B cell (primary cell): ENCODE results near the gene GIMAP1. TPM values are rescaled to one million over a fixed set of nuclear protein-coding genes. Genes with fewer than 3 reads are reported as not detected.

ENCODE experiments used
- ATAC-seq: fragments of 200-7000 bp; cut with Tn5 transposase; one replicate; pipeline ENCODE4 v1.10.0; 2021; ENCODE audit warnings: low read depth, mild to moderate bottlenecking, moderate number of reproducible peaks, moderate library complexity
- CTCF ChIA-PET: fragments of 350-600 bp; sonication (Branson Sonifier 250); formaldehyde crosslinking; loops from one replicate; lab custom pipeline; 2021; ENCODE audit warnings: antibody characterized with exemption, inconsistent platforms; lab: Charles Lee
- POLR2A ChIA-PET: fragments of 350-600 bp; sonication (Branson Sonifier 250); formaldehyde crosslinking; loops from one replicate; lab custom pipeline; 2021; ENCODE audit warnings: antibody characterized with exemption; lab: Charles Lee
- DNase-seq: peaks from one replicate; pipeline ENCODE4 v3.0.0; 2013
- H2AFZ ChIP-seq: 2 replicates; pipeline ENCODE4 v1.6.1; 2012; ENCODE audit warnings: mild to moderate bottlenecking, low read depth, low read length; ENCODE audit not compliant: insufficient read depth, poor library complexity, severe bottlenecking
- H3K27ac ChIP-seq, 2 donors: 1 replicate in 1 of 2; 2 replicates in 1 of 2; pipeline ENCODE4 v1.5.1; 2012 to 2013; ENCODE audit warnings: low read length in 2 of 2, mild to moderate bottlenecking in 2 of 2, moderate library complexity in 1 of 2
- H3K27me3 ChIP-seq, 4 experiments: fragments of 200-600 bp in 1 of 4; sonication (generic) in 1 of 4; replicated peaks in 1 of 4; 1 replicate in 2 of 4; 2 replicates in 2 of 4; pipeline versions ENCODE4 v1.6.1 to v1.7.0; 2013 to 2016; ENCODE audit warnings: low read length in 3 of 4, mild to moderate bottlenecking in 2 of 4, mixed read lengths in 1 of 4, moderate library complexity in 1 of 4; ENCODE audit not compliant: insufficient read depth in 4 of 4, control insufficient read depth in 3 of 4; ENCODE audit errors: control extremely low read depth in 1 of 4
- H3K36me3 ChIP-seq, 2 experiments: replicated peaks in 1 of 2; 1 replicate in 1 of 2; 2 replicates in 1 of 2; pipeline versions ENCODE4 v1.6.1 to v1.7.1; 2013; ENCODE audit warnings: low read length in 1 of 2; ENCODE audit not compliant: insufficient read depth in 2 of 2, control insufficient read depth in 1 of 2; ENCODE audit errors: control extremely low read depth in 1 of 2, extremely low read depth in 1 of 2
- H3K4me1 ChIP-seq, 2 donors: fragments of 200-600 bp in 1 of 2; sonication (generic) in 1 of 2; 1 replicate in 1 of 2; 2 replicates in 1 of 2; pipeline versions ENCODE4 v1.5.1 to v1.6.1; 2013 to 2017; ENCODE audit warnings: low read length in 2 of 2; ENCODE audit not compliant: control insufficient read depth in 2 of 2, insufficient read depth in 2 of 2
- H3K4me2 ChIP-seq: replicated peaks from 2 replicates; pipeline ENCODE3; 2012; ENCODE audit warnings: mild to moderate bottlenecking, low read depth, low read length; ENCODE audit not compliant: poor library complexity, severe bottlenecking
- H3K4me3 ChIP-seq, 5 experiments: fragments of 200-600 bp in 1 of 5; sonication (generic) in 1 of 5; 1 replicate in 3 of 5; 2 replicates in 2 of 5; pipeline versions ENCODE4 v1.5.1 to v1.7.0; 2011 to 2016; ENCODE audit warnings: low read length in 4 of 5, mild to moderate bottlenecking in 4 of 5, low read depth in 2 of 5, control low read depth in 1 of 5, moderate library complexity in 1 of 5; ENCODE audit not compliant: insufficient read depth in 1 of 5; ENCODE audit errors: control extremely low read depth in 1 of 5, extremely low read depth in 1 of 5
- H3K79me2 ChIP-seq: fragments of 200-600 bp; sonication (generic); one replicate; pipeline ENCODE4 v1.6.0; 2016; ENCODE audit warnings: low read length; ENCODE audit not compliant: control insufficient read depth, insufficient read depth
- H3K9ac ChIP-seq: fragments of 200-600 bp; sonication (generic); 2 replicates; pipeline ENCODE4 v1.6.1; 2017; ENCODE audit warnings: mild to moderate bottlenecking, low read length, moderate library complexity
- H3K9me3 ChIP-seq, 3 donors: one replicate each; pipeline versions ENCODE4 v1.6.1 to v1.7.1; 2013; ENCODE audit warnings: low read length in 2 of 3; ENCODE audit not compliant: control insufficient read depth in 2 of 3, insufficient read depth in 1 of 3; ENCODE audit errors: control extremely low read depth in 1 of 3
- H4K20me1 ChIP-seq: 2 replicates; pipeline ENCODE4 v1.6.0; 2012; ENCODE audit warnings: mild to moderate bottlenecking, low read length; ENCODE audit not compliant: insufficient read depth, control insufficient read depth, poor library complexity, severe bottlenecking
- H3K27ac Mint-ChIP-seq: one replicate; pipeline ENCODE4 v1.8.0; 2021; ENCODE audit warnings: mixed read lengths
- H3K27me3 Mint-ChIP-seq: one replicate; pipeline ENCODE4 v1.8.0; 2021; ENCODE audit warnings: mixed read lengths
- H3K4me1 Mint-ChIP-seq: one replicate; pipeline ENCODE4 v1.8.0; 2021; ENCODE audit warnings: mixed read lengths
- H3K4me3 Mint-ChIP-seq: one replicate; pipeline ENCODE4 v1.8.0; 2021; ENCODE audit warnings: mixed read lengths
- H3K9me3 Mint-ChIP-seq: one replicate; pipeline ENCODE4 v1.8.0; 2022; ENCODE audit warnings: mixed read lengths; ENCODE audit not compliant: insufficient read depth
- CTCF ChIP-seq: fragments of 200-600 bp; IDR thresholded peaks from one replicate; pipeline ENCODE4 v1.8.0; 2022; ENCODE audit warnings: antibody characterized with exemption, mild to moderate bottlenecking
- EZH2 ChIP-seq: IDR thresholded peaks from 2 replicates; pipeline ENCODE4 v1.6.1; 2012; ENCODE audit warnings: borderline replicate concordance, low read depth, mild to moderate bottlenecking, moderate library complexity, low read length; ENCODE audit not compliant: insufficient read depth, poor library complexity, severe bottlenecking
- WGBS: methylation state at CpG from one replicate; pipeline ENCODE4 v1.1.5; 2013; ENCODE audit warnings: missing lambda C conversion rate; ENCODE audit not compliant: insufficient coverage; 5-methylcytosine and 5-hydroxymethylcytosine counted together
- intact Hi-C: fragments of 100-400 bp; cut with micrococcal nuclease; formaldehyde crosslinking; loops from one replicate; pipeline ENCODE4 v1.10.0; 2022
- polyA plus RNA-seq: library from polyadenylated mRNA; depleted of rRNA; stranded (reverse); fragments of >200 nt; gene quantifications from 2 replicates; pipeline ENCODE4 v1.2.3, GENCODE V29; 2012
- total RNA-seq, 2 donors: library from RNA; stranded (reverse); fragments of 120-200 nt in 1 of 2; gene quantifications; 1 replicate in 1 of 2; 2 replicates in 1 of 2; pipeline versions ENCODE4 v1.2.3 to v1.2.4, GENCODE V29; 2013 to 2022

Gene GIMAP1
- total and polyA plus RNA-seq, 2 donors (not counting 1 experiment from before 2014, with no cell fraction given) = 0.30 to 0.63 TPM

DNA sequence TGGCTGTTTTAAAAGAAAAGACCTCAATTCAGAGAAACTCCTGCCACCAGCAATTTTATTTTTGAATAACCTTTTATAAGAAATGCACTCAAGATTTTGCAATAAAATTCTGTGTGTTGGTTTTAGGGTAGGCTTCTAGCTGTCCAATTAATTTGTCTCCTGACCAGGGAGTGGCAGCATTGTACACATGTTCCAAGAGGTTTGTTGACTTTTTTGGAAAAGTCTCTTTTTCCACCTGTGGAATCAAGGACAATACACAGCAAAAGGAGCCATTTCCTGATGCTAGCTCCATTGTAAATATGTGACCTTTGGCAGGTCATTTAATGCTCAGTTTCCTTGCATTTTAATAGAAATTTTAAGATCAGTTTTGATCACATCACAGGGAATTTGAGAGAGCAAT is 22.6 kb downstream of the GIMAP1 start:
- Histone ChIP-seq H4K20me1 (no peaks in the 10 kb centered on the region), H3K4me1 (peaks cover 6 to 13% of the 10 kb centered on the region in 2 donors), H3K27me3 (peaks cover 0 to 10% (median 4%) of the 10 kb centered on the region in 4 experiments), H3K79me2 (no peaks in the 10 kb centered on the region), H3K4me2 (no peak overlapping the region), H3K9me3 (no peaks in the 10 kb centered on the region), H3K4me3 (no peak overlapping the region), H3K36me3 (no peaks in the 10 kb centered on the region), H2AFZ (no peak overlapping the region), H3K27ac (no peak overlapping the region), H3K9ac (no peak overlapping the region)
- Mint-ChIP-seq H3K4me3 (no peak overlapping the region), H3K9me3 (no peaks in the 10 kb centered on the region), H3K4me1 (peaks cover 8% of the 10 kb centered on the region), H3K27me3 (peaks cover 18% of the 10 kb centered on the region), H3K27ac (no peak overlapping the region)
- intact Hi-C loops = no loop called here
- ChIA-PET POLR2A (no interaction called here), CTCF (no interaction called here)
- ATAC-seq = no peak
- no peak for TF ChIP-seq CTCF
- no peak for TF ChIP-seq EZH2
- no peak for DNase-seq

DNA sequence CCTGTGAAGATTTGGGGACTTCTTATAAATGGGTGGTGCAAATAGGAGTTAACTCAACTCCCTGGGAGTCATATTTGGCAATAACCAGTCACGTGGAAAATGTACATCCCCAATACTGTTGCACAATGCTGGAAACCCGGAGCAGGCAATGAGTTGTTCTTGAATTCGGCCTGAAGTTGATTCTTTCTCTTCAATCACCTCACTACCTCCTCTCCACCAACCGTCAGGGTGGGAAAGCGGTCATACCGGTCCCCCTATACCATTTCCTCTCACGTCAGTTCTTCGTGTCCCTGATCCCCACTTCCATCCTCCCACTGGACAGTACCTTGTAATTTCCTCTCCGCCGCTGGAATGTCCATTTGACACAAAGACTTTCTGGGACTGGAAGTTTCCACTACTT is 23.6 kb downstream of the GIMAP1 start:
- no peaks in the 10 kb centered on the region for H4K20me1 ChIP-seq
- no peak overlapping the region for H2AFZ ChIP-seq
- no peak for DNase-seq
- no peak for TF ChIP-seq EZH2
- no peak for TF ChIP-seq CTCF
- Mint-ChIP-seq H3K9me3 (no peaks in the 10 kb centered on the region), H3K4me3 (no peak overlapping the region), H3K27me3 (peaks cover 25% of the 10 kb centered on the region), H3K27ac (no peak overlapping the region), H3K4me1 (peaks cover 8% of the 10 kb centered on the region)
- peaks cover 0 to 10% (median 4%) of the 10 kb centered on the region in 4 experiments for H3K27me3 ChIP-seq
- ChIA-PET POLR2A (no interaction called here), CTCF (no interaction called here)
- no peaks in the 10 kb centered on the region for H3K36me3 ChIP-seq
- no peaks in the 10 kb centered on the region for H3K79me2 ChIP-seq
- no peak overlapping the region for H3K4me3 ChIP-seq
- no peak overlapping the region for H3K9ac ChIP-seq
- intact Hi-C loops = no loop called here
- no peak for ATAC-seq
- peaks cover 6 to 13% of the 10 kb centered on the region in 2 donors for H3K4me1 ChIP-seq
- no peaks in the 10 kb centered on the region for H3K9me3 ChIP-seq
- H3K4me2 ChIP-seq = no peak overlapping the region
- no peak overlapping the region for H3K27ac ChIP-seq
- WGBS = 84% methylated on average over 10 of the region's 10 CpGs
